ENCODE data around the gene HOXB2. TPM values are rescaled to one million over a fixed set of nuclear protein-coding genes. Genes with fewer than 3 reads are reported as not detected.

HOXB2 gene
- total and polyA plus RNA-seq, 2 of the 8 experiments (the other 6 are each of a cell fraction or from before 2014, with no cell fraction given): not detected

DNA sequence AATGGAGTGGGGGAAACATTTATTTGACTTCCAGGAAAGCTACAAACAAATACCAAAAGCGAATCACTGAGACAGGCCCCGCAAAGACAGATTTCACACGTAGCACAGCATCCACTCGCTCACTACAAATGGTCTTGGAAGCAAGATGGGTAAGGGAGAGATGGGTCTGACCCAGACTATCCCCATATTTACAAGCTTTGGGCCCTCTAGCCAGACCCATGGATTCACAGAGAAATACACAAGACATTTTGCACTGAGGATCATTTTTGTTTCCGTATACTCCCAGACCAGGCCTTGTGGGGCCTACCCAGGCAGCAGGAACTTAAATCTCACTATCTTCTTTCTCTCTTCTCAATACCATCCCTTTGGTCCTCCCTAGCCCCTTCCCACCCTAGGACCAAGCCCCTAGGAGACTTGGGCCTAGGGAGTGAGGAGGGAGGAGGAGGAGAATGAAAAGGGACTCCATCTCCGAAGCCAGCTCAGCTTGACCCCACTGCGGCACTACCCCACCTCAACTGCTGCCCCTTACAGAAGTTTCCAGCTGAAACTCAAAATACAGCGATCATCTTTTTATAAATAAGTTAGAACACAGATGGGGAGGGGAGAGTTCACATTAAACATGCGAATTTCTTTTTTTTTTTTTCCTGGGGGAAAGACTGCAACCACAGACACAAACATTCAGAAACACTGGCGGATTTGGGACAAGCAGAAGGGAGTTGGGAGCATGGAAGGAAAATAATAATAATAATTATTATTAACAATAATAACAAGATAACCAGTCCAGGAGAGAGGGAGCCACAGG lies 46.5 kb upstream of the HOXB2 start (continued):
- TF ChIP-seq, protein P1, sequence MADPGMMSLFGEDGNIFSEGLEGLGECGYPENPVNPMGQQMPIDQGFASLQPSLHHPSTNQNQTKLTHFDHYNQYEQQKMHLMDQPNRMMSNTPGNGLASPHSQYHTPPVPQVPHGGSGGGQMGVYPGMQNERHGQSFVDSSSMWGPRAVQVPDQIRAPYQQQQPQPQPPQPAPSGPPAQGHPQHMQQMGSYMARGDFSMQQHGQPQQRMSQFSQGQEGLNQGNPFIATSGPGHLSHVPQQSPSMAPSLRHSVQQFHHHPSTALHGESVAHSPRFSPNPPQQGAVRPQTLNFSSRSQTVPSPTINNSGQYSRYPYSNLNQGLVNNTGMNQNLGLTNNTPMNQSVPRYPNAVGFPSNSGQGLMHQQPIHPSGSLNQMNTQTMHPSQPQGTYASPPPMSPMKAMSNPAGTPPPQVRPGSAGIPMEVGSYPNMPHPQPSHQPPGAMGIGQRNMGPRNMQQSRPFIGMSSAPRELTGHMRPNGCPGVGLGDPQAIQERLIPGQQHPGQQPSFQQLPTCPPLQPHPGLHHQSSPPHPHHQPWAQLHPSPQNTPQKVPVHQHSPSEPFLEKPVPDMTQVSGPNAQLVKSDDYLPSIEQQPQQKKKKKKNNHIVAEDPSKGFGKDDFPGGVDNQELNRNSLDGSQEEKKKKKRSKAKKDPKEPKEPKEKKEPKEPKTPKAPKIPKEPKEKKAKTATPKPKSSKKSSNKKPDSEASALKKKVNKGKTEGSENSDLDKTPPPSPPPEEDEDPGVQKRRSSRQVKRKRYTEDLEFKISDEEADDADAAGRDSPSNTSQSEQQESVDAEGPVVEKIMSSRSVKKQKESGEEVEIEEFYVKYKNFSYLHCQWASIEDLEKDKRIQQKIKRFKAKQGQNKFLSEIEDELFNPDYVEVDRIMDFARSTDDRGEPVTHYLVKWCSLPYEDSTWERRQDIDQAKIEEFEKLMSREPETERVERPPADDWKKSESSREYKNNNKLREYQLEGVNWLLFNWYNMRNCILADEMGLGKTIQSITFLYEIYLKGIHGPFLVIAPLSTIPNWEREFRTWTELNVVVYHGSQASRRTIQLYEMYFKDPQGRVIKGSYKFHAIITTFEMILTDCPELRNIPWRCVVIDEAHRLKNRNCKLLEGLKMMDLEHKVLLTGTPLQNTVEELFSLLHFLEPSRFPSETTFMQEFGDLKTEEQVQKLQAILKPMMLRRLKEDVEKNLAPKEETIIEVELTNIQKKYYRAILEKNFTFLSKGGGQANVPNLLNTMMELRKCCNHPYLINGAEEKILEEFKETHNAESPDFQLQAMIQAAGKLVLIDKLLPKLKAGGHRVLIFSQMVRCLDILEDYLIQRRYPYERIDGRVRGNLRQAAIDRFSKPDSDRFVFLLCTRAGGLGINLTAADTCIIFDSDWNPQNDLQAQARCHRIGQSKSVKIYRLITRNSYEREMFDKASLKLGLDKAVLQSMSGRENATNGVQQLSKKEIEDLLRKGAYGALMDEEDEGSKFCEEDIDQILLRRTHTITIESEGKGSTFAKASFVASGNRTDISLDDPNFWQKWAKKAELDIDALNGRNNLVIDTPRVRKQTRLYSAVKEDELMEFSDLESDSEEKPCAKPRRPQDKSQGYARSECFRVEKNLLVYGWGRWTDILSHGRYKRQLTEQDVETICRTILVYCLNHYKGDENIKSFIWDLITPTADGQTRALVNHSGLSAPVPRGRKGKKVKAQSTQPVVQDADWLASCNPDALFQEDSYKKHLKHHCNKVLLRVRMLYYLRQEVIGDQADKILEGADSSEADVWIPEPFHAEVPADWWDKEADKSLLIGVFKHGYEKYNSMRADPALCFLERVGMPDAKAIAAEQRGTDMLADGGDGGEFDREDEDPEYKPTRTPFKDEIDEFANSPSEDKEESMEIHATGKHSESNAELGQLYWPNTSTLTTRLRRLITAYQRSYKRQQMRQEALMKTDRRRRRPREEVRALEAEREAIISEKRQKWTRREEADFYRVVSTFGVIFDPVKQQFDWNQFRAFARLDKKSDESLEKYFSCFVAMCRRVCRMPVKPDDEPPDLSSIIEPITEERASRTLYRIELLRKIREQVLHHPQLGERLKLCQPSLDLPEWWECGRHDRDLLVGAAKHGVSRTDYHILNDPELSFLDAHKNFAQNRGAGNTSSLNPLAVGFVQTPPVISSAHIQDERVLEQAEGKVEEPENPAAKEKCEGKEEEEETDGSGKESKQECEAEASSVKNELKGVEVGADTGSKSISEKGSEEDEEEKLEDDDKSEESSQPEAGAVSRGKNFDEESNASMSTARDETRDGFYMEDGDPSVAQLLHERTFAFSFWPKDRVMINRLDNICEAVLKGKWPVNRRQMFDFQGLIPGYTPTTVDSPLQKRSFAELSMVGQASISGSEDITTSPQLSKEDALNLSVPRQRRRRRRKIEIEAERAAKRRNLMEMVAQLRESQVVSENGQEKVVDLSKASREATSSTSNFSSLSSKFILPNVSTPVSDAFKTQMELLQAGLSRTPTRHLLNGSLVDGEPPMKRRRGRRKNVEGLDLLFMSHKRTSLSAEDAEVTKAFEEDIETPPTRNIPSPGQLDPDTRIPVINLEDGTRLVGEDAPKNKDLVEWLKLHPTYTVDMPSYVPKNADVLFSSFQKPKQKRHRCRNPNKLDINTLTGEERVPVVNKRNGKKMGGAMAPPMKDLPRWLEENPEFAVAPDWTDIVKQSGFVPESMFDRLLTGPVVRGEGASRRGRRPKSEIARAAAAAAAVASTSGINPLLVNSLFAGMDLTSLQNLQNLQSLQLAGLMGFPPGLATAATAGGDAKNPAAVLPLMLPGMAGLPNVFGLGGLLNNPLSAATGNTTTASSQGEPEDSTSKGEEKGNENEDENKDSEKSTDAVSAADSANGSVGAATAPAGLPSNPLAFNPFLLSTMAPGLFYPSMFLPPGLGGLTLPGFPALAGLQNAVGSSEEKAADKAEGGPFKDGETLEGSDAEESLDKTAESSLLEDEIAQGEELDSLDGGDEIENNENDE (IDR thresholded peaks at IDR 0.05; ENCODE audit: insufficient replicate concordance, low read length): no peak
- no peak for TF ChIP-seq KDM4A (IDR thresholded peaks at IDR 0.05; ENCODE audit: low read depth, low read length, severe bottlenecking)
- TF ChIP-seq CEBPB (IDR thresholded peaks at IDR 0.05; ENCODE audit: low read depth, low read length): no peak
